ENCODE data around the gene DNA2.
"Not testable (repeated sequence)": the region's sequence is repeated elsewhere in the genome, so short reads cannot be mapped to it uniquely, and the experiment has no call there.

Gene DNA2

DNA sequence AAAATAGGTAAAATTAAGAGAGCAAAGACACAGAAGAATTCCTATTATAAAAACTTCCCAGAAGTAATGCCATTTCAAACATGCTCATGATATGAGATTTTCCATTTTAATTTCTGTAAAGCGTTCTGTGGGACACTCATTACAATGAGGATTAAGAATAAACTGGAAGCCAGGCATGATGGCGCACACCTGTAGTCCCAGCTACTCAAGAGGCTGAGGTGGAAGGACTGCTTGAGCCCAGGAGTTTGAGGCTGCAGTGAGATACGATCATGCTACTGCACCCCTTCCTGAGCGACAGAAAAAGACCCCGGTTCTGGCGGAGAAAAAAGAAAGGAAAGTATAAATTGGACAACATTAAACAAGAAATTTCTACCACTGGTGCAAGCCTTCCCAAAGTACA is 1.5 kb downstream of the DNA2 start:
- H3K9me3 Mint-ChIP-seq = no peaks in the 10 kb centered on the region

DNA sequence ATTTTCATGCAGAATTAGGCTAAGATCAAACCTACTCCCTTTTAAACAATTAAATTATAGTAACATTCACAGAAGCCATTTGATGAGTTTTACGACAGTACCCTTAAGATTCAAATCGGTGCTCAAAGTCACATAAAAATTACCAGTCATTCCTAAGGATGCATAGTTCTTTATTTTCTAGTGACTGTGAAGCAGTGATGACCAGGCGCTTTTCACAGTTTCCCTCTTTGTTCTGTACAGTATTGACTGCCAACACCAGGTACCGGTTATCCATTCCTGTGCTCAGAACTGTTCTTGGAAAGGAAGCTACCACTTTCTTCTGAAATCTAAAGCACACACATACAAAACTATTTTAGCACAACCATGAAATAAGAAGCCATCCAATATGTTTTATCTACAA is 1.9 kb downstream of the DNA2 start:
- Mint-ChIP-seq H3K4me3 (peak overlapping the region; percentile 98), H3K4me1 (ENCODE audit: low read depth) (peaks cover 24% of the 10 kb centered on the region), H3K9me3 (no peaks in the 10 kb centered on the region), H3K36me3 (ENCODE audit: low read depth) (peaks cover 14% of the 10 kb centered on the region), H3K27me3 (ENCODE audit: low read depth) (no peaks in the 10 kb centered on the region), H3K27ac (no peak overlapping the region)

More for the DNA sequence above, 1.5 kb downstream of the DNA2 start:
- peak overlapping the region; percentile 98 for H3K4me3 Mint-ChIP-seq
- H3K36me3 Mint-ChIP-seq (ENCODE audit: low read depth) = peaks cover 12% of the 10 kb centered on the region
- no peaks in the 10 kb centered on the region for H3K27me3 Mint-ChIP-seq (ENCODE audit: low read depth)
- peaks cover 24% of the 10 kb centered on the region for H3K4me1 Mint-ChIP-seq (ENCODE audit: low read depth)
- peak overlapping the region; percentile 49 for H3K27ac Mint-ChIP-seq

GRCh38 chr10:68464729-68465128 is 7.0 kb downstream of the DNA2 start:
- H3K27me3 Mint-ChIP-seq (ENCODE audit: low read depth); H3K27ac Mint-ChIP-seq; H3K9me3 Mint-ChIP-seq; H3K4me3 Mint-ChIP-seq; H3K4me1 Mint-ChIP-seq (ENCODE audit: low read depth): not testable (repeated sequence)
- H3K36me3 Mint-ChIP-seq (ENCODE audit: low read depth) = peaks cover 21% of the 10 kb centered on the region

- no peak overlapping the region for H3K4me3 Mint-ChIP-seq
- peaks cover 25% of the 10 kb centered on the region for H3K36me3 Mint-ChIP-seq (ENCODE audit: low read depth)
- H3K4me1 Mint-ChIP-seq (ENCODE audit: low read depth) = peaks cover 2% of the 10 kb centered on the region
- no peaks in the 10 kb centered on the region for H3K9me3 Mint-ChIP-seq
- no peaks in the 10 kb centered on the region for H3K27me3 Mint-ChIP-seq (ENCODE audit: low read depth)
- no peak overlapping the region for H3K27ac Mint-ChIP-seq
These were observed 8.2 kb downstream of the DNA2 start for GRCh38 chr10:68463365-68464093.

GRCh38 chr10:68462536-68462935 is 9.2 kb downstream of the DNA2 start:
- peaks cover 22% of the 10 kb centered on the region for H3K36me3 Mint-ChIP-seq (ENCODE audit: low read depth)
- peaks cover 2% of the 10 kb centered on the region for H3K4me1 Mint-ChIP-seq (ENCODE audit: low read depth)
- H3K27me3 Mint-ChIP-seq (ENCODE audit: low read depth) = no peaks in the 10 kb centered on the region
- no peak overlapping the region for H3K27ac Mint-ChIP-seq
- no peaks in the 10 kb centered on the region for H3K9me3 Mint-ChIP-seq
- H3K4me3 Mint-ChIP-seq = no peak overlapping the region

DNA sequence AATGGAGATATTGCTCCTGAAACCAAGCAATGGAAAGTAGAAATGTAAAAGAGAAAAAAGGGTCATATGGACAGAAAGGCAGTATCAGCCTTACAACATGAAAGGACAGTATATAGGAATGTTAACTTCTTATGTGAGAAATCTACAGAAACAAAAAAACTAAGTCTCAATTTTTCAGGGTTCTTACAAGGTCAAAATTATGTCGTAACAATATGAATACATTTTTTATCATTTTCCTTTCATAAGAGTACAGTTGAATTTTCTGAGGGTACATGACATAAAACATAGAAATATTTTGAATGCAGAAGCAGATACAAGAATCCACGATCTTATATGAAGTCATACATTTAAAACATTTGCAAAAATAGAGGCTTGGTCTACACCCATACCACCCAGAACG is 10.7 kb downstream of the DNA2 start:
- no peak overlapping the region for H3K27ac Mint-ChIP-seq
- H3K4me3 Mint-ChIP-seq = no peak overlapping the region
- no peaks in the 10 kb centered on the region for H3K27me3 Mint-ChIP-seq (ENCODE audit: low read depth)
- H3K36me3 Mint-ChIP-seq (ENCODE audit: low read depth) = peaks cover 26% of the 10 kb centered on the region
- H3K9me3 Mint-ChIP-seq = no peaks in the 10 kb centered on the region
- H3K4me1 Mint-ChIP-seq (ENCODE audit: low read depth) = peaks cover 2% of the 10 kb centered on the region

DNA sequence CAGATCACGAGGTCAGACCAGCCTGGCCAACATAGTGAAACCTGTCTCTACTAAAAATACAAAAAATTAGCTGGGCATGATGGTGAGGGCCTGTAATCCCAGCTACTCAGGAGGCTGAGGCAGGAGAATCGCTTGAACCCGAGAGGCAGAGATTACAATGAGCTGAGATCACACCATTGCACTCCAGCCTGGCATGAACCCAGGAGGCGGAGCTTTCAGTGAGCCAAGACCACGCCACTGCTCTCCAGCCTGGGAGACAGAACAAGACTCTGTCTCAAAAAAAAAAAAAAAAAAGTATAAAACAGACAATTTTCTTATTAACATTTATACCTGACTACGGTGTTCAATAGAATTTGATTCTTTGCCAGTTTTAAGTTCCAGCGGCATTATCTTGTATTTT is 22.1 kb downstream of the DNA2 start:
- not testable (repeated sequence) for H3K4me3 Mint-ChIP-seq; H3K27me3 Mint-ChIP-seq (ENCODE audit: low read depth); H3K9me3 Mint-ChIP-seq; H3K27ac Mint-ChIP-seq; H3K4me1 Mint-ChIP-seq (ENCODE audit: low read depth)
- H3K36me3 Mint-ChIP-seq (ENCODE audit: low read depth) = peaks cover 26% of the 10 kb centered on the region

DNA sequence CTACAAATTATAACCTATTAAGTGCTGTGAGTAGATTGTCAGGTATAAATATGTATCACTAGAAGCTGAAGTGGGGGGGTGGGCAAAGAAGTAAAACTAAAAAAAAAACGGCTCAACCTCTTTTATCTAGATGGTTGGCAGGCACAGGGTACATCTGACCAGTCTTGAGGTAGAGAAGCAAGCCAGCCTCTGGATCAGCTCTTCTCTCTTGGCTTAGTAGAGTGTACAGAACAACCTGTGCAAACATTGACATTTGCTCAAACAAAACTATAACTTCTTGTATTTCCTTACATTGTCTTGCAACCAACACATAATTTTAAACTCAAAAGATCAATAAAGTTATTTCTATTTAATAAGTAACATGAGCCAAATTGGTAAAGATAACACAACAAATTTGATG is 25.6 kb downstream of the DNA2 start:
- no peaks in the 10 kb centered on the region for H3K9me3 Mint-ChIP-seq
- no peaks in the 10 kb centered on the region for H3K27me3 Mint-ChIP-seq (ENCODE audit: low read depth)
- no peak overlapping the region for H3K4me3 Mint-ChIP-seq
- no peak overlapping the region for H3K27ac Mint-ChIP-seq
- peaks cover 19% of the 10 kb centered on the region for H3K36me3 Mint-ChIP-seq (ENCODE audit: low read depth)
- H3K4me1 Mint-ChIP-seq (ENCODE audit: low read depth) = peaks cover 2% of the 10 kb centered on the region

DNA sequence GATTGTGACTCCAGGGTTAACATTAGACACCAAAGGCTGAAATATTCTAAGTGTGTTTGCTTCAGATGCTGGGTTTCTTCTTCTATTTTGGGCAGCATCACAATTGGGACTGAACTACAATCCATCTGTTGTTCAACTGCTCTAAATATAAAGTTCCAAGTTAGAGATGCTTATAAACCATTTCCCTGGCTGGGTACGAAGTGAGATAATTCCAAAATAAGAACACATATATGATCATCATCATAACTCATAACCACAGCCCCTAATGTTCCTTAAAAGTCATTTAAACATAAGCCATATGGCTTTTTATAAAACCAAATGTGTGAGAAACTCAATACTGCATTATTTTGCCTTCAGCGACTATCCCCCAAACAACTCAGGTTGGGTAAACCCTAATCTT is 28.8 kb downstream of the DNA2 start:
- Mint-ChIP-seq H3K36me3 (ENCODE audit: low read depth) (peaks cover 8% of the 10 kb centered on the region), H3K4me3 (no peak overlapping the region)

DNA sequence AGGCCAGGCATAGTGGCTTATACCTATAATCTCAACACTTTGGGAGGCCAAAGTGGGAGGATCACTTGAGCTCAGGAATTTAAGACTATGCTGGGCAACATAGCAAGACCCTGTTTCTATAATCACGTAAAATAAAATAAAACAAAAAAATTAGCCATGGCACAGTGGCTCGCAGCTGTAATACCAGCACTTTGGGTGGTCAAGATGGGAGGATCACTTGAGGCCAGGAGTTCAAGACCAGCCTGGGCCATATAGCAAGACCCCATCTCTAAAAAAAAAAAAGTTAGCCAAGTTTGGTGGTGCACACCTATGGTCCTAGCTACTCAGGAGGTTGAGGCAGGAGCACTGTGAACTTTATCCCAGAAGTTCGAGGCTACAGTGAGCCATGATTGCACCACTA is 30.9 kb downstream of the DNA2 start:
- H3K36me3 Mint-ChIP-seq (ENCODE audit: low read depth) = peaks cover 9% of the 10 kb centered on the region
- no peaks in the 10 kb centered on the region for H3K27me3 Mint-ChIP-seq (ENCODE audit: low read depth)
- H3K27ac Mint-ChIP-seq = no peak overlapping the region
- peaks cover 2% of the 10 kb centered on the region for H3K4me1 Mint-ChIP-seq (ENCODE audit: low read depth)
- H3K4me3 Mint-ChIP-seq = no peak overlapping the region
- no peaks in the 10 kb centered on the region for H3K9me3 Mint-ChIP-seq

More for the DNA sequence above, 28.8 kb downstream of the DNA2 start:
- H3K27me3 Mint-ChIP-seq (ENCODE audit: low read depth) = no peaks in the 10 kb centered on the region
- no peak overlapping the region for H3K27ac Mint-ChIP-seq
- no peaks in the 10 kb centered on the region for H3K4me1 Mint-ChIP-seq (ENCODE audit: low read depth)
- H3K9me3 Mint-ChIP-seq = no peaks in the 10 kb centered on the region

DNA sequence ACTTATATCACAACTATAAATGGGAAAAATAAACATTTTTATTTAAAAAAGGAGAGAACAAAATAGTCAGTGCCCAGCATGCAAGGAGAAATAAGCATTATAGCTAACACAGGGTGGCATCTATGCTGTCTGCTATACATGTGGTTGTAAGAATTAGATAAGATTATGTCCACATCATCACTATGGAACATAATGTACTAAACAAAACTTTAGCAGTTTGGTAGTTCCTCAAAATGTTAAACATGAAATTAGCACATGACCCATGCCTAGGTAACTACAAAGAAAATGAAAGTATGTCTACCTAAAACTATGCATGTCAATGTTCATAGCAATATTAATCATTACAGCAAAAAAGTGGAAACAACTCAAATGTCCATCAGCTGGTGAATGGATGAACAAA is 36.0 kb downstream of the DNA2 start:
- H3K9me3 Mint-ChIP-seq = no peaks in the 10 kb centered on the region
- peaks cover 2% of the 10 kb centered on the region for H3K4me1 Mint-ChIP-seq (ENCODE audit: low read depth)
- no peaks in the 10 kb centered on the region for H3K27me3 Mint-ChIP-seq (ENCODE audit: low read depth)
- no peak overlapping the region for H3K4me3 Mint-ChIP-seq
- H3K36me3 Mint-ChIP-seq (ENCODE audit: low read depth) = peaks cover 15% of the 10 kb centered on the region
- no peak overlapping the region for H3K27ac Mint-ChIP-seq

- Mint-ChIP-seq H3K4me1 (ENCODE audit: low read depth) (peaks cover 2% of the 10 kb centered on the region), H3K4me3 (no peak overlapping the region), H3K27ac (no peak overlapping the region), H3K36me3 (ENCODE audit: low read depth) (peaks cover 16% of the 10 kb centered on the region), H3K27me3 (ENCODE audit: low read depth) (no peaks in the 10 kb centered on the region), H3K9me3 (no peaks in the 10 kb centered on the region)
These were observed 37.1 kb downstream of the DNA2 start for GRCh38 chr10:68434657-68435056.

- H3K36me3 Mint-ChIP-seq (ENCODE audit: low read depth) = peaks cover 26% of the 10 kb centered on the region
- no peak overlapping the region for H3K27ac Mint-ChIP-seq
- H3K4me3 Mint-ChIP-seq = no peak overlapping the region
- no peaks in the 10 kb centered on the region for H3K9me3 Mint-ChIP-seq
- H3K27me3 Mint-ChIP-seq (ENCODE audit: low read depth) = no peaks in the 10 kb centered on the region
- H3K4me1 Mint-ChIP-seq (ENCODE audit: low read depth) = peaks cover 8% of the 10 kb centered on the region
These were observed 43.2 kb downstream of the DNA2 start for GRCh38 chr10:68428396-68429104.

DNA sequence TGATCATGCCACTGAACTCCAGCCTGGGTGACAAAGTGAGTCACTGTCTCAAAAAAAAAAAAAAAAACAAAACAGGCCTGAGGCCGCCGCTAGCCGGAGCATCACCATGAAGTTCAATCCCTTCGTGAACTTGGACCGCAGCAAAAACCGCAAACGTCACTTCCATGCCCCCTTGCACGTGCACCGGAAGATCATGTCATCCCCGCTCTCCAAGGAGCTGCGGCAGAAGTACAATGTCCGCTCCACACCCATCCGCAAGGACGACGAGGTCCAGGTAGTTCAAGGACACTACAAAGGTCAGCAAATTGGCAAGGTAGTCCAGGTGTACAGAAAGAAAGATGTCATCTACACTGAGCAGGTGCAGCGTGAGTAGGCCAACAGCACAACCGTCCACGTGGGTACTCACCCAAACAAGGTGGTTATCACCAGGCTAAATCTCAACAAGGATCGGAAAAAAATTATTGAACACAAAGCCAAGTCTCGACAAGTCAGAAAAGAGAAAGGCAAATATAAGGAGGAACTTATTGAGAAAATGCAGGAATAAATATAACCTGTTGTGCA is 47.2 kb downstream of the DNA2 start:
- Mint-ChIP-seq H3K9me3 (no peaks in the 10 kb centered on the region), H3K4me3 (no peak overlapping the region), H3K27ac (peak overlapping the region; percentile 55), H3K4me1 (ENCODE audit: low read depth) (peaks cover 13% of the 10 kb centered on the region), H3K27me3 (ENCODE audit: low read depth) (no peaks in the 10 kb centered on the region), H3K36me3 (ENCODE audit: low read depth) (peaks cover 30% of the 10 kb centered on the region)

DNA sequence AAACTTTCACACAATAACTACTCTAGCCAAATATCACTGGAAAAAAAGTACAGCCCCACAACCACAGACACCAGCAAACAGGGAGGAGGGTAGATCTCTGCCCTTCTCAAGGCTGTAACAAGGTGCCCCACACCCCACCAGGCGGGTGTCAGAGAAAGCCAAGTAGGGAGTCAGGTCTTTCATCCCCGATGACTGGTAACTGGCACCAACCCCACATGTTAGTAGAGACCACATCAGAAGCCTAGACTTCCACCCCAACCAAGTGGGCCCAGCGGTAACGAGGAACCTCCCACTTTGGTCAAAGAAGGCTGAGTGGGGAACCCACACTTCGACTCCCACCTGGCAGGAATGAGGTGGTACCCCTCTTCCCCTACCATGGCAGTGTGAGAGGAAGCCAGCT is 48.3 kb downstream of the DNA2 start:
- Mint-ChIP-seq H3K27me3 (ENCODE audit: low read depth) (no peaks in the 10 kb centered on the region), H3K27ac (peak overlapping the region; percentile 70), H3K9me3 (no peaks in the 10 kb centered on the region), H3K4me3 (no peak overlapping the region), H3K36me3 (ENCODE audit: low read depth) (peaks cover 27% of the 10 kb centered on the region), H3K4me1 (ENCODE audit: low read depth) (peaks cover 13% of the 10 kb centered on the region)
